CD4-positive, alpha-beta T cell (primary cell): ENCODE results near the gene NOL12. TPM values are rescaled to one million over a fixed set of nuclear protein-coding genes. Genes with fewer than 3 reads are reported as not detected.

Experiments
- ATAC-seq: fragments of 200-7000 bp; cut with Tn5 transposase; one replicate; pipeline ENCODE4 v1.10.0; 2022; ENCODE audit warnings: mild to moderate bottlenecking; ENCODE audit not compliant: poor library complexity
- CTCF ChIA-PET: fragments of 350-600 bp; sonication (Branson Sonifier 250); formaldehyde crosslinking; loops from one replicate; lab custom pipeline; 2021; ENCODE audit warnings: antibody characterized with exemption, inconsistent platforms; lab: Charles Lee
- POLR2A ChIA-PET: fragments of 350-600 bp; sonication (Branson Sonifier 250); formaldehyde crosslinking; loops from one replicate; lab custom pipeline; 2021; ENCODE audit warnings: antibody characterized with exemption, inconsistent platforms; lab: Charles Lee
- DNase-seq, 14 experiments: peaks; one replicate each; pipeline ENCODE4 v3.0.0-alpha.2; 2013 to 2020; ENCODE audit warnings: mixed read lengths in 2 of 14
- H3K27ac ChIP-seq, 2 donors: one replicate each; pipeline versions ENCODE4 v1.5.1 to v1.7.0; 2013; ENCODE audit warnings: low read length in 2 of 2, low read depth in 1 of 2, mild to moderate bottlenecking in 1 of 2
- H3K27me3 ChIP-seq, 2 experiments: 1 replicate in 1 of 2; 2 replicates in 1 of 2; pipeline versions ENCODE4 v1.6.1 to v1.7.0; 2013; ENCODE audit warnings: low read length in 2 of 2, control low read depth in 1 of 2, mild to moderate bottlenecking in 1 of 2, moderate library complexity in 1 of 2; ENCODE audit not compliant: insufficient read depth in 2 of 2, control insufficient read depth in 1 of 2
- H3K36me3 ChIP-seq: one replicate; pipeline ENCODE4 v1.6.1; 2013; ENCODE audit warnings: low read length, control low read depth; ENCODE audit not compliant: insufficient read depth
- H3K4me1 ChIP-seq: one replicate; pipeline ENCODE4 v1.6.1; 2013; ENCODE audit warnings: low read length, control low read depth; ENCODE audit not compliant: insufficient read depth
- H3K4me3 ChIP-seq: one replicate; pipeline ENCODE4 v1.5.1; 2013; ENCODE audit warnings: mild to moderate bottlenecking, low read length, moderate library complexity
- H3K9me3 ChIP-seq, 2 experiments: 1 replicate in 1 of 2; 2 replicates in 1 of 2; pipeline versions ENCODE4 v1.6.1 to v1.7.0; 2013; ENCODE audit warnings: low read length in 2 of 2, mild to moderate bottlenecking in 2 of 2, control low read depth in 1 of 2, moderate library complexity in 1 of 2; ENCODE audit not compliant: control insufficient read depth in 1 of 2, insufficient read depth in 1 of 2
- H3K27ac Mint-ChIP-seq: one replicate; pipeline ENCODE4 v1.8.0; 2020; ENCODE audit warnings: mixed read lengths
- H3K27me3 Mint-ChIP-seq: one replicate; pipeline ENCODE4 v1.8.0; 2021; ENCODE audit warnings: mixed read lengths
- H3K36me3 Mint-ChIP-seq: one replicate; pipeline ENCODE4 v1.8.0; 2021; ENCODE audit warnings: low read depth, mixed read lengths
- H3K4me1 Mint-ChIP-seq: one replicate; pipeline ENCODE4 v1.8.0; 2021; ENCODE audit warnings: low read depth, mixed read lengths
- H3K4me3 Mint-ChIP-seq: one replicate; pipeline ENCODE4 v1.8.0; 2020; ENCODE audit warnings: mild to moderate bottlenecking, mixed read lengths
- H3K9me3 Mint-ChIP-seq: one replicate; pipeline ENCODE4 v1.8.0; 2020; ENCODE audit warnings: mixed read lengths
- CTCF ChIP-seq: fragments of 200-600 bp; IDR thresholded peaks from one replicate; pipeline ENCODE4 v1.8.0; 2022; ENCODE audit warnings: antibody characterized with exemption, mild to moderate bottlenecking
- intact Hi-C, 2 experiments: fragments of 100-400 bp; cut with DNase I in 1 of 2; cut with micrococcal nuclease in 1 of 2; formaldehyde crosslinking; loops; one replicate each; pipeline versions ENCODE4 v1.15.1 to v1.9.0; 2023 to 2025; cut with DNase I, micrococcal nuclease
- total RNA-seq, 174 experiments: library from RNA in 2 of 174; stranded (reverse) in 2 of 174; gene quantifications; one replicate each; pipeline ENCODE4 v1.2.3 and lab custom pipeline; 2021 to 2026

The NOL12 gene
- total RNA-seq, 2 experiments from 2014 or later: 24.3 to 26.2 TPM

- ChIA-PET POLR2A (interaction anchor here (0.6 to 10.5 kb wide), 5 partner anchors 8 to 70 kb away, joined by 3 to 256 read pairs (median 38); partner anchors contain the start of genes GGA1, NOL12 and PDXP), CTCF (interaction anchor here (12.8 kb wide), 1 partner anchor 37 kb away, joined by 171 read pairs; the partner anchor contains the start of gene SH3BP1)
- peaks cover 0 to 4% of the 10 kb centered on the region in 2 experiments for H3K9me3 ChIP-seq
- peaks cover 5% of the 10 kb centered on the region for H3K36me3 ChIP-seq
- ATAC-seq (no peak), DNase-seq (no peak)
- no peak for TF ChIP-seq CTCF
- H3K27ac ChIP-seq: peak overlapping the region in 1 of 2 donors; percentile 99
- H3K36me3 Mint-ChIP-seq: peaks cover 9% of the 10 kb centered on the region
- peaks cover 46% of the 10 kb centered on the region for H3K4me1 Mint-ChIP-seq
- H3K4me3 Mint-ChIP-seq: no peak overlapping the region
- no peaks in the 10 kb centered on the region for H3K27me3 Mint-ChIP-seq
- H3K9me3 Mint-ChIP-seq: no peaks in the 10 kb centered on the region
- H3K27me3 ChIP-seq: no peaks in the 10 kb centered on the region
- peak overlapping the region; percentile 96 for H3K27ac Mint-ChIP-seq
- intact Hi-C loops: no loop called here
- H3K4me1 ChIP-seq: peaks cover 57% of the 10 kb centered on the region
- no peak overlapping the region for H3K4me3 ChIP-seq
Measured at GRCh38 chr22:37678372-37678771, 7.8 kb upstream of the NOL12 start.

- DNase-seq (no peak), ATAC-seq (no peak)
- Mint-ChIP-seq H3K4me1 (peaks cover 35% of the 10 kb centered on the region), H3K4me3 (peak overlapping the region; percentile 45), H3K36me3 (peaks cover 9% of the 10 kb centered on the region), H3K27me3 (no peaks in the 10 kb centered on the region), H3K9me3 (no peaks in the 10 kb centered on the region), H3K27ac (peak overlapping the region; percentile 73)
- Histone ChIP-seq H3K36me3 (peaks cover 5% of the 10 kb centered on the region), H3K4me1 (peaks cover 44% of the 10 kb centered on the region), H3K9me3 (peaks cover 0 to 4% of the 10 kb centered on the region in 2 experiments), H3K4me3 (no peak overlapping the region), H3K27ac (no peak overlapping the region), H3K27me3 (no peaks in the 10 kb centered on the region)
- ChIA-PET POLR2A (interaction anchor here (1.1 to 7.1 kb wide), 5 partner anchors 13 to 46 kb away, joined by 3 to 42 read pairs (median 4); partner anchors contain the start of gene PDXP), CTCF (interaction anchor here (4.5 to 12.8 kb wide), 2 partner anchors 20 to 38 kb away, joined by 63 to 171 read pairs; partner anchors contain the start of genes PDXP and SH3BP1)
- intact Hi-C loops: loop anchor here in 1 of 2 experiments (10.0 kb wide), 1 partner anchor 195 kb away; the partner anchor contains the start of gene MFNG
- TF ChIP-seq CTCF: no peak
Measured at GRCh38 chr22:37679670-37680069, 6.5 kb upstream of the NOL12 start.

- ATAC-seq (no peak), DNase-seq (no peak)
- POLR2A ChIA-PET: interaction anchor here (1.0 to 3.7 kb wide), 10 partner anchors 8 to 72 kb away, joined by 3 to 25 read pairs (median 8); partner anchors contain the start of genes GGA1 and PDXP
- CTCF ChIA-PET: interaction anchor here (1.0 to 12.8 kb wide), 7 partner anchors 9 to 55 kb away, joined by 3 to 171 read pairs (median 5); partner anchors contain the start of genes PDXP and SH3BP1
- intact Hi-C loops: loop anchor here in 1 of 2 experiments (10.0 kb wide), 1 partner anchor 196 kb away; the partner anchor contains the start of gene MFNG
- Mint-ChIP-seq H3K4me3 (peak overlapping the region; percentile 45), H3K27ac (peak overlapping the region; percentile 79), H3K4me1 (peaks cover 28% of the 10 kb centered on the region), H3K27me3 (no peaks in the 10 kb centered on the region), H3K9me3 (no peaks in the 10 kb centered on the region), H3K36me3 (peaks cover 9% of the 10 kb centered on the region)
- peaks cover 5% of the 10 kb centered on the region for H3K36me3 ChIP-seq
- H3K9me3 ChIP-seq: peaks cover 0 to 4% of the 10 kb centered on the region in 2 experiments
- TF ChIP-seq CTCF: no peak
- H3K4me1 ChIP-seq: peaks cover 38% of the 10 kb centered on the region
- H3K27me3 ChIP-seq: no peaks in the 10 kb centered on the region
- no peak overlapping the region for H3K4me3 ChIP-seq
- H3K27ac ChIP-seq: no peak overlapping the region
Measured at GRCh38 chr22:37680191-37680851, 5.8 kb upstream of the NOL12 start.
